KMS-11 (cell line): ENCODE data around the gene RPRD1A.
"Not testable (repeated sequence)": the region's sequence is repeated elsewhere in the genome, so short reads cannot be mapped to it uniquely, and the experiment has no call there.

ENCODE experiments used
- H2AFZ ChIP-seq: fragments of 200-600 bp; sonication (generic); 2 replicates; pipeline ENCODE4 v1.6.1; 2016; ENCODE audit warnings: antibody characterized with exemption, mixed run types, low read depth
- H3K27ac ChIP-seq: fragments of 200-600 bp; sonication (generic); 2 replicates; pipeline ENCODE4 v1.6.1; 2016; ENCODE audit warnings: mild to moderate bottlenecking, mixed run types
- H3K27me3 ChIP-seq: fragments of 200-600 bp; sonication (generic); 2 replicates; pipeline ENCODE4 v1.6.1; 2017; ENCODE audit warnings: mild to moderate bottlenecking, low read depth, mixed run types, moderate library complexity; ENCODE audit not compliant: insufficient read depth
- H3K36me3 ChIP-seq: fragments of 200-600 bp; sonication (generic); 2 replicates; pipeline ENCODE4 v1.6.1; 2017; ENCODE audit warnings: mild to moderate bottlenecking, mixed run types; ENCODE audit not compliant: insufficient read depth
- H3K4me1 ChIP-seq: fragments of 200-600 bp; sonication (generic); 2 replicates; pipeline ENCODE4 v1.6.1; 2016; ENCODE audit warnings: mild to moderate bottlenecking, low read depth, mixed run types; ENCODE audit not compliant: poor library complexity, severe bottlenecking
- H3K4me2 ChIP-seq: fragments of 200-600 bp; sonication (generic); 2 replicates; pipeline ENCODE4 v1.7.0; 2016; ENCODE audit warnings: mild to moderate bottlenecking, mixed run types
- H3K4me3 ChIP-seq: fragments of 200-600 bp; sonication (generic); IDR thresholded peaks from 2 replicates; pipeline ENCODE4 v1.6.1; 2017; ENCODE audit warnings: low read depth, low read length, mixed read lengths; ENCODE audit not compliant: insufficient read depth
- H3K79me2 ChIP-seq: fragments of 200-600 bp; sonication (generic); 2 replicates; pipeline ENCODE4 v1.6.1; 2016; ENCODE audit warnings: low read depth, mixed run types; ENCODE audit not compliant: insufficient read depth
- H3K9ac ChIP-seq: fragments of 200-600 bp; sonication (generic); 2 replicates; pipeline ENCODE4 v1.6.1; 2016; ENCODE audit warnings: mild to moderate bottlenecking, mixed run types
- H4K20me1 ChIP-seq: fragments of 200-600 bp; sonication (generic); 2 replicates; pipeline ENCODE4 v1.6.1; 2016; ENCODE audit warnings: mild to moderate bottlenecking, mixed run types; ENCODE audit not compliant: insufficient read depth
- TF ChIP-seq, protein P1 (sequence below): fragments of 200-600 bp; sonication (generic); conservative IDR thresholded peaks from 2 replicates; pipeline ENCODE4 v1.6.1; 2017; ENCODE audit warnings: low read depth, mild to moderate bottlenecking, antibody characterized with exemption, low read length, moderate library complexity, mixed read lengths

Gene RPRD1A, protein sequence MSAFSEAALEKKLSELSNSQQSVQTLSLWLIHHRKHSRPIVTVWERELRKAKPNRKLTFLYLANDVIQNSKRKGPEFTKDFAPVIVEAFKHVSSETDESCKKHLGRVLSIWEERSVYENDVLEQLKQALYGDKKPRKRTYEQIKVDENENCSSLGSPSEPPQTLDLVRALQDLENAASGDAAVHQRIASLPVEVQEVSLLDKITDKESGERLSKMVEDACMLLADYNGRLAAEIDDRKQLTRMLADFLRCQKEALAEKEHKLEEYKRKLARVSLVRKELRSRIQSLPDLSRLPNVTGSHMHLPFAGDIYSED

GRCh38 chr18:36067055-36067957 is at the start of gene RPRD1A:
TSS of gene RPRD1A (minus strand) at chr18:36067559. CDS start at chr18:36067404, 155 bp downstream.
- H4K20me1 ChIP-seq = no peaks in the 10 kb centered on the region
- H3K36me3 ChIP-seq = no peaks in the 10 kb centered on the region
- H3K9ac ChIP-seq = peak within 1 kb of the TSS; percentile 95
- peak within 1 kb of the TSS; percentile 94 for H3K27ac ChIP-seq
- H3K27me3 ChIP-seq = no peaks in the 10 kb centered on the region
- H3K79me2 ChIP-seq = peaks cover 48% of the 10 kb centered on the region
- TF ChIP-seq, protein P1, sequence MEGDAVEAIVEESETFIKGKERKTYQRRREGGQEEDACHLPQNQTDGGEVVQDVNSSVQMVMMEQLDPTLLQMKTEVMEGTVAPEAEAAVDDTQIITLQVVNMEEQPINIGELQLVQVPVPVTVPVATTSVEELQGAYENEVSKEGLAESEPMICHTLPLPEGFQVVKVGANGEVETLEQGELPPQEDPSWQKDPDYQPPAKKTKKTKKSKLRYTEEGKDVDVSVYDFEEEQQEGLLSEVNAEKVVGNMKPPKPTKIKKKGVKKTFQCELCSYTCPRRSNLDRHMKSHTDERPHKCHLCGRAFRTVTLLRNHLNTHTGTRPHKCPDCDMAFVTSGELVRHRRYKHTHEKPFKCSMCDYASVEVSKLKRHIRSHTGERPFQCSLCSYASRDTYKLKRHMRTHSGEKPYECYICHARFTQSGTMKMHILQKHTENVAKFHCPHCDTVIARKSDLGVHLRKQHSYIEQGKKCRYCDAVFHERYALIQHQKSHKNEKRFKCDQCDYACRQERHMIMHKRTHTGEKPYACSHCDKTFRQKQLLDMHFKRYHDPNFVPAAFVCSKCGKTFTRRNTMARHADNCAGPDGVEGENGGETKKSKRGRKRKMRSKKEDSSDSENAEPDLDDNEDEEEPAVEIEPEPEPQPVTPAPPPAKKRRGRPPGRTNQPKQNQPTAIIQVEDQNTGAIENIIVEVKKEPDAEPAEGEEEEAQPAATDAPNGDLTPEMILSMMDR = no peak
- H3K4me1 ChIP-seq = peaks cover 18% of the 10 kb centered on the region
- peak within 1 kb of the TSS; percentile 73 for H3K4me2 ChIP-seq
- peak within 1 kb of the TSS; percentile 54 for H3K4me3 ChIP-seq
- H2AFZ ChIP-seq = peak within 1 kb of the TSS; percentile 76

DNA sequence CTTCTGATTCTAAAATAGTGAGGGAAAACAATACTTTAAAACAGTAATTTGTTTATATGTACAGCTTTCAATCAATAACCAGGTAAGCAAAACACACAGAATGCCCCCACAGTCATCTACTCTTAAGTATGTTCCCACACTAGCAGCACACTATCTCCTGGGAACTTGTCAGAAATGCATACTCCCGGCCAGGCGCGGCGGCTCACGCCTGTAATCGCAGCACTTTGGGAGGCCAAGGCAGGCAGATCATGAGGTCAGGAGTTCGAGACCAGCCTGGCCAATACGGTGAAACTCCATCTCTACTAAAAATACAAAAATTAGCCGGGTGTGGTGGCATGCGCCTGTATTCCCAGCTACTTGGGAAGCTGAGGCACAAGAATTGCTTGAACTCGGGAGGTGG is 49.4 kb upstream of the RPRD1A start:
- not testable (repeated sequence) for H3K4me2 ChIP-seq, H3K4me1 ChIP-seq, H4K20me1 ChIP-seq, H3K79me2 ChIP-seq, H2AFZ ChIP-seq, H3K4me3 ChIP-seq, H3K9ac ChIP-seq, H3K27me3 ChIP-seq, H3K27ac ChIP-seq, H3K36me3 ChIP-seq

DNA sequence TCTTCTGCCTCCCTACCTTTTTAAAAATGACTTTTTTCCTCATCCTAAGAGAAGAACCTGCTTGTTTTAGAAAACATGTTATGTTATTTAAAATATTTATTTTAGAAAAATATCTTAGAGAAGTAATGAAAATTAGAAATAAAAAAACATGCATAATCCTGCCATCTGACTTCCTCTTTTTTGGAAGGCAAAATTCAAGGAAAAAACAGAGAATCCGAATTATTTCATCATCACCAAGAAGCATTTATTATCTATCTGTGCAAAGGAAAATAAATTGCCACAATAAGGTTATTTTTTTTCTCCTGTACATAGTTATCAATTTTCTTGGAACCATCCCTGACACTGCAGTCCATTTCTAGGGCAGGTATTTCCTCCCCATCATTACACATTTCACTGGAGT is 47.4 kb upstream of the RPRD1A start:
- peaks cover 7% of the 10 kb centered on the region; the same call in 1 of the 2 replicates for H3K36me3 ChIP-seq
- TF ChIP-seq, protein P1 = no peak
- no peaks in the 10 kb centered on the region for H3K27me3 ChIP-seq
- H3K4me2 ChIP-seq = no peak overlapping the region
- no peaks in the 10 kb centered on the region for H4K20me1 ChIP-seq
- H3K4me3 ChIP-seq = no peak overlapping the region
- H3K79me2 ChIP-seq = no peaks in the 10 kb centered on the region
- no peak overlapping the region for H3K27ac ChIP-seq
- no peak overlapping the region for H2AFZ ChIP-seq
- no peaks in the 10 kb centered on the region for H3K4me1 ChIP-seq
- no peak overlapping the region for H3K9ac ChIP-seq

- Histone ChIP-seq H3K36me3 (peaks cover 7% of the 10 kb centered on the region; the same call in 1 of the 2 replicates), H3K4me2 (no peak overlapping the region), H3K4me1 (no peaks in the 10 kb centered on the region), H4K20me1 (no peaks in the 10 kb centered on the region), H3K79me2 (no peaks in the 10 kb centered on the region), H3K9ac (no peak overlapping the region), H3K27ac (no peak overlapping the region), H2AFZ (no peak overlapping the region), H3K4me3 (no peak overlapping the region), H3K27me3 (no peaks in the 10 kb centered on the region)
- TF ChIP-seq, protein P1 = no peak
Measured at GRCh38 chr18:36114251-36114650, 46.9 kb upstream of the RPRD1A start.
